COLO829 (cell line): ENCODE measurements around the gene EPHA6.

Experiments
- DNase-seq: peaks from one replicate; pipeline ENCODE4 v3.0.0; 2012; ENCODE audit warnings: low spot score

Gene EPHA6

DNA sequence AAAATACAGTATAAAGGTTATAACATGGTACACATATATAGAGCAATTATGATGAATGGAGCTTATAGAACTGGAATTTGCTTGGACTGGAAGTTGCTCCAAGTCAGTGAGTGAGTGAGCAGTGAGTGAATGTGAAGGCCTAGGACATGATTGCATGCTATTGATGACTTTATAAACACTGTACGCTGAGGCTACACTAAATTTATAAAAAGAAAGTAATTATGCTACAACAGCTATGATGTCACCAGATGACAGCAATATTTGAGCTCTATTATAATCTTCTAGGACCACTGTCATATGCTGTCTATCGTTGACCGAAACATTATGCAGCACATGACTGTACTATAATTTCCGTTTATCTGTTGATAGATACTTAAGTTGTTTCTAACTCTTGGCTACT is 463.3 kb downstream of the EPHA6 start:
- DNase-seq, result no peak

DNA sequence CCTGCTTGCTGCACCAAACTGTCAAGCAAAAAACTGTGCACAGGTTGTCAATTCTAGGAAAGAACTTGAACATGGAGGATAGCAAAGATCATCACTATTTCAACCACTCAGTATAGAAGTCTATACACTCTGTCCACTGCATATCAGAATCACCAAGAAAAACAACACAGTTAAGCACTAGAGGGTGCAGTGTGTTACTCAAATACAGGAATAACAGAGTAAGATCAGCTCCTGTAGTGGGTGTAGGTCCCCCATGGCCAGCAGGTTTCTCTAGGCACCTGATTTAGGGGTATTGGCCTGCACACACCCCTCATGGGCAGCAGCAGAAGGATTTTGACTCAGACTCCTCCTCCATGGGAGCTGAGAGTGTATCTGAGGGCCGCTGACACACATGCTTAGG is 464.1 kb downstream of the EPHA6 start:
- DNase-seq, result no peak

DNA sequence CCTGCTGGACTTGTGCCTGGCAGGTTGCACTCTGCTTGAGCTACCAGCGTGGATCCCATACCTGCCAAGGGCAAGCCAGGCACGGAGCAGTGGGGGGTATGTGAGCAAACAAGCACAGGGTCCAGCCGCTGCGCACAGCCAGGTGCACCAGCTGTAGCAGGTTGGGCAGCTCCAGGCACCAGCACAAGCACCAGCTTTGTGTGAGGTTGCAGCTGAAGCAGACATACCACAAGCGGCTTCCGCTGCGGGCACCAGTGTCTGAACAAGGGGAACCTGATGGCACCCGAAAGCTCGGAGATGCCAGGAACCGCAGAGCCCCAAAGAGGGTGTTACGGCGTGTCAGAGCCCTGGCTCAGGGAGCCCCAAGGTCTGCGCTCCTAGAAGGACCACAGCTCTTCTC is 477.5 kb downstream of the EPHA6 start:
- no peak for DNase-seq

DNA sequence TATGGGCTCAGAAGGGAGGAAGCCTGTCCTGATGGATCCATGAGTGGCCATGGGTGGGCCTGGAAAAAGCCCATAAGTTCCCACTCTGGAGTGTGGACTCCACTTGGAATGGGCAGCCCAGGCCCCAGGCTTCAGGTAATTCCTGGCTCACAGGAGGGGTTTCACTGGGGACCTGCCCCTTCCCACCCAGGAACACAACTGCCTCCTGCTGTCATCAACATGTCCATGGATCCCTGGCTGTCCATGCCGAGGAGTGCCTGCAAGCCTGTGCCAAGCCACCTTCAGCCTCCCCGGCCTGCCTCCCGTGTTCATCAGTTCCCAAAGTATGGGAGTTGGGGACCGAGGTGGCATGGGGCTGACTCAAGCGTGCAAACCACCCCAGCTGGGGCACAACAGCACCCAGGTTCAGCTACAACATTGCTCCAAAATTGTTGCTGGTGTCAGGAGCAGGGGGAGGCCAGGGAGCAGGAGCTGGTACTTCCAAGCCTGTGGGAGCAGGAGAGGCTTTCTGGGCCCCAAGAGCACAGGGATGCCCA is 479.3 kb downstream of the EPHA6 start:
- DNase-seq, result no peak

DNA sequence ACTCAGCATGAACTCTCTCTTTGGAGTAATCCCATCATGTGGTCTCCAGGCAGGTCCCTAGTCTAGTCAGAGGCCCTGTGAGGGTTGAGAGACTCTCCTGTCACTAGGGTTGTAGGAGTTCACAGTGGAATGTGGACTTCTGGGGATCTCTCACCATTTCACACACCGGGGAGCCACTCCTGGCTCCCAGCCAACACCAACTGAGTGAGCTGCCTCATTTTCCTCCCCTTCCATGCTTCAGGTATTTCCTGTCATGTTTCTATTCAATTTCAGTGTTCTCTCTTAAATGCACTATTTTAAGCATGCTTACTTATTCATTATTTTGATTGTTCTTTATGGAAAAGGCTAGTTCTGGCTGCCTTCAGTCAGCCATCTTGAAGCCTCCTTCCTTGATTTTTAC is 482.6 kb downstream of the EPHA6 start:
- no peak for DNase-seq

DNA sequence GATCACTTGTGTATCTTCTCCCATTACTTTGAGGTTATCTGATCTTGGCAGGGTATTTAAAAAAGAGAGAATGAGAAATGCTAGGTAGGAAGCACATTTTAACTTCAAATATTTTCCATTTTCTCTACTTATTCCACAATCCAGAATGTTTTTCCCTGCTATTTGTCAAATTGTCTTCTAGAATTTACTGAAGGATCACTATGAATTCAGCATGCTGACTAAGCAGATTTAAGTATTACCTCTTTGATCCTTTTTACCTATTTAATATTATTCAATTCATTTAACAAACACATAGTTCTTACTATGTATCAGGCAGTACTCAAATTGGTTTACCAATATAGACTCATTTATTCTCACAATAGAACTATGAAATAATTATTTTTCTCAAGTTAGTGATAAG is 486.7 kb downstream of the EPHA6 start:
- no peak for DNase-seq

DNA sequence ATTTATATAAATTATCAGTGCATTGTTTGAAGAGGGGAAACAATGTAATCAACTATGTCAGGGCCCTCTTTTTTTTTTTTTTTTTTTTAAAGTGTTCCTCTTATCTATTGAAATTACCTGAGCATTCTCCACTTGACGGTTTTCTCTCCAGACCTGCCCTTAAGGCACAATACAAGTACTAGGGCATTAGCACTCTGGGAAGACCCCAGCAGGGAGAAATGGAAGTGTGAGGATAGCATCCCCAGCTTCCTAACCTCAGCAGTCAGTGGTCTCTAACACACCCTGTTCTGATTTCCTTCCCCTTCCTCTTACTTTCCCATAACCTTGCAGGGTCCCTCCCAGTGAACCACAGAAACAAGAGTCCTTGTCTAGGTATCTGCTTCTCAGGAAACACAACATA is 491.8 kb downstream of the EPHA6 start:
- no peak for DNase-seq

DNA sequence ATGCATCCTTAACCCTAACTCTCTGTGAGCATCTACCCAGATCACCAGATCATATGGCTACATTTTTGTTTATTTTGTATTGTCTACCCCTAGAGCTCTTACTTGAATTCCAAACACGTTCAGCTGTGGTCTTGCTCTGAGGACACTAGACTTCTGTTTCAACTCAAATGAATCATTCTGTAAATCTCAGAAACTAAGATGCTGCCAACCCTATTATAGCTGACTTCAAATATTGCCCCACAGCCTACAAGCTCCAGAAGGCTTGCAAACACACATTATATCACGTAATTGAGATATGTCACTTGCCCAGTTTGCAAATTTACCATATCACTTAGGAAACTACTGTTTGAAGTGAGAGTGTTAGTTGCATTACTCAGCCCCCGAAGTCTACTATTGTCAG is 524.0 kb downstream of the EPHA6 start:
- DNase-seq, result no peak

DNA sequence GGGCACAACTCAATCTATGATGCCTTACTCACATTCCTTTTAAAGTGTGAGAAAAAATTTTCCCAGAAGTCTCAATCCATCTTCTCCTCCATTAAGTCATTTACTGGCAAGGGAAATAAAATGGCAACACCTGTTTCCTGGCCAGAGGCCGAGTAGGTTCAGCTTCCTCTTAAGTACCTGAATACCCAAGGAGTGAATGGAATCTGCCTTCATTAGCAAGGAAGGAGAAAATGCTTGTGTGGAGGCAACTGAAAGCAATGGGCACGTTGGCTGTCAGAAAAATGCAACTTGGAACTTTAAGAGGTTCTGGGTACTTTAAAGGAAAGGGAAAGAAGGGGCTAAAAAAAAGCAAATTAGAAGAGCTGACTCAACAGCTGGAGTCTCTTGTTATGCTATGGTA is 526.5 kb downstream of the EPHA6 start:
- no peak for DNase-seq

DNA sequence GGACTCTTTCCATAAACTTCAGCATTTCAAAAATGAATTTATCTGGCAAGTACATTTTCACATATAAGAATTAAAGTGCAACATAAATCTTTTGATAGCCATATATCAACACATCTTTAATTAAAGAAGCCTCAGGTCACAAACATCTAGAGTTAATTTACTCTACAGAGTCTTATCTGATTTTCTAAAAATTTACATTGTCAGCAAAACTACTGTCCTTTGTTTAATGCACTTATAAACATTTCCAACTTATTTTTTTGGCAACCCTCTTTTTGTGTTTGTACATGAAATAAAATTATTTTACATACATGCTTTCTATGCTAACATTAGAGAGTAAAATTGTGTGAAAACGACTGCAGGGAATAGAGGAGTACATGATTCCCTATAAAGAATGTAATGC is 533.4 kb downstream of the EPHA6 start:
- no peak for DNase-seq

DNA sequence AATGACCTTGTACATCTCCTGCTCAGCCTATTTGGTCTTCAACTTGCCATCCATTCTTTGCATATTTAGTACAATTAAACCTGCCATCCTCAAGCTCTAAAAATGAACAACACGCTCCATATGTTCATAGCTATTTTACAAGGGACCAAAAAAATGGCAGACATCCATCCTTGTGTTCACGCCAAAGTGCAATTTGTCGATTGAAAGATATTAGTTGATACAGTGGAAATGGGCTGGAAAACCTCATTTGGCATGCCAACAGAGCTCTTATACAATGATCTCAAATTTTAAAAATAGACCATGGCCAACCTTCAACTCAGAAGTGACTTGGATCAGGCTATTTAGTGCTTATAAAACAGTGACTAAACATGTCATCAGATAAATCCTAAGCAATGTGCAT is 536.6 kb downstream of the EPHA6 start:
- DNase-seq, result no peak

DNA sequence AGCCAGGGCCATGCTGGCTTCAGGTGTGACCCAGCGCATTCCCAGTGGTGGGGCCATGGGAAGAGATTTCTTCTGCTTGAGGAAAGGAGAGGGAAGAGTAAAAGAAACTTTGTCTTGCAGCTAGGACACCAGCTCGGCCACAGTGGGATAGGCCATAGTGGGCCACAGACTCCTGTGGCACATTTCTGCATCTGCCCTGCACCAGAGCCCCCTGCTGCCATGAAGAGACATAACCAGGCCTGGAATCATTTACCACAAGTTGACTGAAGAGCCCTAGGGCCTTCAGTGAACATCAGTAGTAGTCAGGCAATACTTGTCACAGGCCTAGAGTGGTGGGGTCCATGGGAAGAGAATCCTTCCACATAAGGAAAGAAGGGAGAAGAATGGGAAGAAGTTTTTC is 538.8 kb downstream of the EPHA6 start:
- DNase-seq, result no peak

DNA sequence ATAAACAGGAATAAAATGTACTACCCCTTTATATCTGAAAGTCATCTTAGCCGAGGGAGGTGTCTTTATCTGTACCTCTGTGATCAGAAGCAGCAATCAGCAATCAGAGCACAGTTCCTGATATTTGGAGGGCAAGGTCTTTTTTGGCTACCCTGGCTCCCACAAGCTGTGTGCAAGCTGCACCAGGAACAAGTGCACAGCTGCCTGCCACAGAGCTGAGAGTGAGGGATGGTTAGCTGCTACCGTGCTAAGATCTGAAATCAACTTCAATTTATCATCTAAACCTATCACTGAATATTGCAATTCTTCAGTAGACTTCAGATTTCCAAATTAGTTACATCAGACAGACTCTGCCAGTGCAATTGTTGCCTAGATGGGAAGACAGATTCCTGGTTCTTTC is 545.6 kb downstream of the EPHA6 start:
- DNase-seq, result no peak

DNA sequence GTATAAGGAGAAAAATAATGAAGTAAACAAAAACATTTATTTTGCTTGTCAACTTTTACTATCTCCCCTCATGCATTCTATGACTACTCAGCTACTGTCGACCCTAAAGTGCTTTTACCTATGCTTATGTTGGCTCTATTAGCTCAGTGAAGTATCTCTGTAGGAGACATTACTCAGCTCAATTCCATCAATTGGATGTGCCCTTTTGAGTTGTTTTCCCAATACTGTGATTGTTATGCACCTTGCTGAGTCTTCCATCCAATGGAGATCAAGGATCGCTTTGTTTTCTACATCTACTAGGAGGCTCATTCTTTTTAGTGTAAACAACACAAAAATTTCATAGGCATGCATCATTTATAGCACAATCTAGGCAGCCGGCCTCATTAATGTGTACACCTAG is 546.4 kb downstream of the EPHA6 start:
- no peak for DNase-seq

DNA sequence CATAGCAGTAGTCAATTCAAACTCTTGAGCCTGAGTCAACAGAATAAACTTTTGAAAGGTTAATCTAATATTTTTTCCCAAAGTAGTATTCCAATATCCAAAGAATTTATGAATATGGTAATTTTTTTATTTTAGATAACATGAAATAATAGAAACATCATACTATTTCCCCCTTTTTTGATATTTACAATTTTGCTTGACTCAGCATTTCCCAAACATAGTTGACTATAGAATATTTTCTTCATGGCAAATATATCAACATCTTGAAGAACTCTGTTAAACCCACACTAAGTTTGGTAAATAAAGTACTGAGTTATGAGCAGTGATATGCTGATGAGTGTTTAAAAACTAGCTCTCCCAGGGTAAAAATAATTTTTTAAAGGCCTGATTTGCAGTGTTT is 570.2 kb downstream of the EPHA6 start:
- DNase-seq, result no peak

DNA sequence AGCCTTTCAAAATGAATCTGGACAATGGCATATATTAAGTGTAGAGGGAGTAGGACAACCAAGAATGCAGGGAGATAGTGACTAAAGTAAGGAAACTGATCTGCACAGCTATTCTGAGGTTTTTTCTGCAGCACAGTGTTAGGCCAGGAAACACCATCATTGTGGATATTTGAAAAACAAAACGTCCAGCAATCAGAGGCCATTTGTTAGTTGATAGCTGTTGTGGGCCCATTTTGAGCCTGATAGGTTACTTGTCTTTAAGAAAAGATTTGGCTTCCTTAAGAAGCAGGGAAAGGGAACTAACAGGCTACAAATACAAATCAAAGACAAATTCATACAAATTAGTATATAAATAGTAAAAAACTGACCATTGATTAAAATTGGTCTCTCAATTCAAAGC is 574.4 kb downstream of the EPHA6 start:
- no peak for DNase-seq

DNA sequence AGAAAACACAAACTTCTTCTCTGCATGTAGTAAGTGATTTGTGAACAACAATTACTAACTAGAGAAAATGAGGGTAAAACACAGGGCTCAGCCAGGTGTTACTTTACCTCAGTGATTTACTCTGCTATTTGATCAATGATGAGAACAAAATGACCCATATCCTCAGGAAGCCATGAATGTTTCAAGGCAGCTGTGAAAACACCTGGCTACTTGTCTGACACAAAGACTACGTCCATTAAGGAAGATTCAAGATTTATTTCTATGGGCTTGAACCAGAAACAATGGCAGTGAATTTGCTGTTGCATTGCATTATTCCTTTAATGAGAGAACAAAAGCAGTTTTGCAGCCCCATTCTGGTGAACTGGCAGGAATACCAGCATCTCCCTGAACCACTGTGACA is 575.5 kb downstream of the EPHA6 start:
- DNase-seq, result no peak

DNA sequence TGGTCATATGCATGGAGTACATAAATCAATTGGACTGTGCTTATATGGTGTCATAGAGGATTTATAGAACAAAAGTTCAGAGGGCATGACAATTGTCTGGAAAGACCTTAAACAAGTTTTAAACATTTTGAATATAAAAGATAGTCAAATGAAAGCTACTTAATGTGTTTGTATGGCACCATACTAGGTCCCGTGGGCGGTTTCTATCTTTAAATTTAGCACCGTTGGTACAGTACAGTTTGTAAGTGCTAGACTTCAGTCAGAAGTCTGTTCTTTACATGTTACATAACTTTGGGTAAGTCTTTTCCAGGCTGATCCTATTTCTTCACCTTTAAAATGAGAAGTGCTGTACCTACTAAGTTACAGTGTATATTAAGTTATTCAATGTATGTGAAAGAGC is 576.8 kb downstream of the EPHA6 start:
- no peak for DNase-seq

DNA sequence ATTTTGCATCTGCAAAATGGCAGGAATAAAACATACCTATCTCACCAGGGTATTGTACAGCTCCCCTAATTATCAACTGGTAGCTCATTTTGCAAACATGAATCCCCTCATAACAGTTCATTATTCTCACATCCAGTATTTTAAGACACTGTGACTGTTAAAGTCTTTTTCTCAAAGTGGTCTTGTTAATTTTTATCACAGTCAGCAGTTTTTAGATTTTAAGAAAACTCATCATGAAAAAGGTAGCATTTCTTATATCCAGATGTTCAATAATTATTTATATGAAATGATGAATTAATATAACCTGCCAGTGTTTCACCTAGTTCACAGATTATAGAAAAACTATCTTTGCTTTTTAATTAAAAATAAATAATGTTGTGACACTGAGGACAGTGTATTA is 595.2 kb downstream of the EPHA6 start:
- no peak for DNase-seq

DNA sequence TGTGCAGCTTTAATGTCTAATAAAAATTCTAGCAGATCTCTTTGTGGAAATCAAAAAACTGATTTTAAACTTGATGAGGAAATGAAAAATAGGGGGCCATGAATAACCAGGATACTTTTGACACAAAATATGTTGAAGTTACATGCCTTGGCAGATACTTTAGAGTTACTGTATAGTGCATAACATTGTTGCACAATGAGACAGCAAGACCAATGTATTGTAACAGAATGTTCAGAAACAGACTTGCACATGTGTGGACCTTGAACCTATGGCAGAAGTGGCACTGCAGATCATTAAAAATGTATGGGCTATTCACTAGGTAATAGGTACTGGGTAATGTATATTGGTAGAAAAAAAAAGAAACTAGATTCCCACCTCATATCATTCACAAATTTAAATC is 607.2 kb downstream of the EPHA6 start:
- DNase-seq, result no peak

DNA sequence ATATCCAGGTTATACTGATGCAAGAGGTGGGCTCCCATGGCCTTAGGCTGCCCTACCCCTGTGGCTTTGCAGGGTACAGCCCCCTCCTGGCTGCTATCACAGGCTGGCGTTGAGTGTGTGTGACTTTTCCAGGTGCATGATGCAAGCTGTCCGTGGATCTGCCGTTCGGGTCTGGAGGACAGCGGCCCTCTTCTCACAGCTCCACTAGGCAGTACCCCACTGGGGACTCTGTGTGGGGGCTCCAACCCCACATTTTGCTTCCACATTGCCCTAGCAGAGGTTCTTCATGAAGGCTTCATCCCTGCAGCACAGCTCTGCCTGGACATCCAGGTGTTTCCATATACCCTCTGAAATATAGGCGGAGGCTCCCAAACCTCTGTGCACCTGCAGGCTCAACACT is 610.6 kb downstream of the EPHA6 start:
- DNase-seq, result no peak

DNA sequence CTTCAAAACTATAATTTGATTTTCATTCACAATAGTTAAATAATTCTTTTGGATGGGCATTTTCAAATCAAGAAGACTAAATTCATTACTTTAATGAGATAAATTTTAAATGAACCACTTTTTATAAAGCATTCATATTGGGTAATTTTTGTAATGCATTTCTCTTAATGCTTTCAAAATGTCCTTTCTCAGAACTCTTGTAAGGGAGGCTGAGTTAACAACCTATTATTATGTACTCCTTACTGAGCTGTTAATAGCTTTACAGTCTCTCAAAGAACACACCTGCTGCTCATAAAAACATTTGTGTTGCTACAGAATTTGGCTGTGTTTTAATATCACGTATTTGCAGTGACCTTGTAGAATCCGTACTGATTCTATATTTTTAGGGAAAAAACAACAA is 616.2 kb downstream of the EPHA6 start:
- no peak for DNase-seq

DNA sequence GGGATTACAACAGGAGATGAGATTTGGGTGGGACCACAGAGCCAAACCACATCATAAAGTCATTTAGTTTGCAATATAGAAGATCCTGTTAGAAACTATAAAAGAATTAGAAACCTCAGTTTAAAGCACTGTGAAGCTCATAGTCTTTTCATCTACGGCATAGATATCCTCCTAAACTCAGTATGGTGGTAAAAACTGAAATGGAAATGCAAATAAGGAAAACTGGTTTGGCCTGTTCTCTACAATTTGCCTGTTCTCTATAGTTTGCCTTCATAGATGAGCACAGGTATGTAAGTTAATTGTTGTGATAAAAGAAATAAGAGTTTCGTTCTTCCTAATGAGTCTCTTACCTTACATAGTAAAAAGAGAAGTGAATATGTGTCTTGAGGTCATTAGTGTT is 618.5 kb downstream of the EPHA6 start:
- no peak for DNase-seq

DNA sequence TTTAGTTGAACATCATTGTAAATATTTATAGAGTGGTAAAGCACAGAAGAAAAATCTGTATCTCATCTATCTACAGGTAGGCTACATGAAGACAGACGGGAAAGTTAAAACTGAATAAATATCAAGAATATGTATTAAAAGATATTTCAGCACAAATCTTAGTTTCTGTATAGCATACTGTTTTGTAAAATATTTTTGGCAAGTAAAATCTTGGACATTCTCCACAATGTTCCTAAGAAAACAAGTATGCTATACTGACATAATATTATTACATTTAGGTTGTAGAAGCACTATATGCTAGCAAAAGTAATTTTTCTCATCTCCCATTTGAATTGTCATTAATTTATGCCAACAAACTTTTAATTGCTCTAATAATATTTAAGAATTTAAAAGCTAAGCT is 623.7 kb downstream of the EPHA6 start:
- DNase-seq, result no peak

DNA sequence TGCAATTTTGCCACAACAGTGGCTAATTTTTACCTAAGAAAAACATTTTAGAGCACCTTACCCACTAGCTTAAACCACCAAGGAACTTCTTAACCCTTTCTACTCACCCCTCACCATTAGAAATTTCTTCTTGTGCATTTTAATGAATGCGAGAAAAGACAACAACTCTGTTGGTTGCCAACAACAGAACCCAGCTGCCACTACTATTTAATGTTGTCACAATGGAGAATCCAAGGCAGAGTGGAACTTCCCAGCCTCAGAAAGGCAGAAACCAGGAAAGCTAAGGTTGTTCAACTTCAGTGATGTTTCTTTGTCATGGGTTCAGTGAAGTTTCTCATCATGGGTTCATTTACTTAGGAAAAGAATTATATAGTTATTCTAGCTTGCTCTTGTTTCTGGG is 625.0 kb downstream of the EPHA6 start:
- DNase-seq, result no peak
